Thyroid gland (tissue), 4 donors: Measurements from ENCODE around the gene ZNF862.

Experiments
- POLR2A ChIP-seq, 2 donors: fragments of 450-650 bp; IDR thresholded peaks; one replicate each; pipeline ENCODE4 v1.6.1; 2017; ENCODE audit warnings: antibody characterized with exemption in 2 of 2, mild to moderate bottlenecking in 2 of 2, moderate library complexity in 1 of 2
- TF ChIP-seq, protein P1 (sequence below), 6 experiments: fragments of 200-600 bp in 3 of 6; fragments of 450-650 bp in 3 of 6; sonication (generic) in 3 of 6; IDR thresholded peaks; one replicate each; pipeline ENCODE4 v1.5.1; 2016 to 2019; ENCODE audit warnings: antibody characterized with exemption in 6 of 6, mild to moderate bottlenecking in 2 of 6, inconsistent platforms in 1 of 6, moderate library complexity in 1 of 6

DNA sequence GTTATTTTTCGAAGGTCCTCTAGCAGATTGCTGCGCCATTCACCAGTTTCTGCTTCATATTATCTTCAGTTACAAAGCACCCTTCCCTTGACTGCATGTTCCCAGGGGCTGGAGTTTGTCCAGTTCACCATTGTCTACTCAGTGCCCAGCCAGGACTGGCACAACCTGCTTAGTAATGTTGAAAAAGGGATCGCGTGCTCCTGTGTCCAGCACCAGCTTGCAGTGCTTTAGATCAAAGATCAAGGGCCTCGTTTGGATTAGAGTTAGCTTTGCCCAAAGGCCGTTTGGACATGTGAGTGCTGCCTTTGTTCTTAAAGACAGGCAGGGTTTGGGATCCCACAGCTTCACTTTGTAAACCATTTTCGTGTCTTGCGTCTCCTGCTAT, 36.5 kb downstream of the ZNF862 start:
- TF ChIP-seq, protein P1, sequence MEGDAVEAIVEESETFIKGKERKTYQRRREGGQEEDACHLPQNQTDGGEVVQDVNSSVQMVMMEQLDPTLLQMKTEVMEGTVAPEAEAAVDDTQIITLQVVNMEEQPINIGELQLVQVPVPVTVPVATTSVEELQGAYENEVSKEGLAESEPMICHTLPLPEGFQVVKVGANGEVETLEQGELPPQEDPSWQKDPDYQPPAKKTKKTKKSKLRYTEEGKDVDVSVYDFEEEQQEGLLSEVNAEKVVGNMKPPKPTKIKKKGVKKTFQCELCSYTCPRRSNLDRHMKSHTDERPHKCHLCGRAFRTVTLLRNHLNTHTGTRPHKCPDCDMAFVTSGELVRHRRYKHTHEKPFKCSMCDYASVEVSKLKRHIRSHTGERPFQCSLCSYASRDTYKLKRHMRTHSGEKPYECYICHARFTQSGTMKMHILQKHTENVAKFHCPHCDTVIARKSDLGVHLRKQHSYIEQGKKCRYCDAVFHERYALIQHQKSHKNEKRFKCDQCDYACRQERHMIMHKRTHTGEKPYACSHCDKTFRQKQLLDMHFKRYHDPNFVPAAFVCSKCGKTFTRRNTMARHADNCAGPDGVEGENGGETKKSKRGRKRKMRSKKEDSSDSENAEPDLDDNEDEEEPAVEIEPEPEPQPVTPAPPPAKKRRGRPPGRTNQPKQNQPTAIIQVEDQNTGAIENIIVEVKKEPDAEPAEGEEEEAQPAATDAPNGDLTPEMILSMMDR (IDR thresholded peaks at IDR 0.05): no peak
- no peak for TF ChIP-seq POLR2A (IDR thresholded peaks at IDR 0.05)
